Head of caudate nucleus (tissue), 42 donors: ENCODE results near the gene KLHDC9.
"Not testable (repeated sequence)": the region's sequence is repeated elsewhere in the genome, so short reads cannot be mapped to it uniquely, and the experiment has no call there.

Source experiments
- DNase-seq, 42 donors: peaks; one replicate each; pipeline versions ENCODE4 v3.0.0 to v3.0.0-alpha.2; 2020 to 2021; ENCODE audit warnings: mixed read lengths in 7 of 42
- intact Hi-C: fragments of 100-400 bp; cut with DNase I; formaldehyde crosslinking; loops from one replicate; pipeline ENCODE4 v1.15.0; 2022

KLHDC9 gene

DNA sequence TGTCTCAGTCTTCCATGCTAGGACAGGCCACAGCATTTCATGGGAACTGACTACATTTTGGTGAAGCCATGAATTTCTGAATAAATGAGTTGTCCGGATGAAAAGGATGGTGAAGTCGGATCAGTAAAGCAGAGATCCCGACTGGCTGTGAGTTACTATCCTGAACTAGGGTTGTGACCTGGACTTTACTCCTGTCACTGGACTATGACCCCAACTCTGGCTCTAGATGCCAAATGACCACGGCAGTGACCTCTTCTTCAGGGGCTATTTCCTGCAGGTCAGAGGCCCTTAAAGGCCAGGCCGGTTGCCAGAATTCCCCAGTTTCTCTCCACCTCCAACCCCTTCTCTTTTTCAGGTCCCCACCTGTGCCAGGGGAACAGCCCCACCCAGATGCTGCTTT is 7.1 kb upstream of the KLHDC9 start:
- no peak for DNase-seq
- intact Hi-C loops: no loop called here

DNA sequence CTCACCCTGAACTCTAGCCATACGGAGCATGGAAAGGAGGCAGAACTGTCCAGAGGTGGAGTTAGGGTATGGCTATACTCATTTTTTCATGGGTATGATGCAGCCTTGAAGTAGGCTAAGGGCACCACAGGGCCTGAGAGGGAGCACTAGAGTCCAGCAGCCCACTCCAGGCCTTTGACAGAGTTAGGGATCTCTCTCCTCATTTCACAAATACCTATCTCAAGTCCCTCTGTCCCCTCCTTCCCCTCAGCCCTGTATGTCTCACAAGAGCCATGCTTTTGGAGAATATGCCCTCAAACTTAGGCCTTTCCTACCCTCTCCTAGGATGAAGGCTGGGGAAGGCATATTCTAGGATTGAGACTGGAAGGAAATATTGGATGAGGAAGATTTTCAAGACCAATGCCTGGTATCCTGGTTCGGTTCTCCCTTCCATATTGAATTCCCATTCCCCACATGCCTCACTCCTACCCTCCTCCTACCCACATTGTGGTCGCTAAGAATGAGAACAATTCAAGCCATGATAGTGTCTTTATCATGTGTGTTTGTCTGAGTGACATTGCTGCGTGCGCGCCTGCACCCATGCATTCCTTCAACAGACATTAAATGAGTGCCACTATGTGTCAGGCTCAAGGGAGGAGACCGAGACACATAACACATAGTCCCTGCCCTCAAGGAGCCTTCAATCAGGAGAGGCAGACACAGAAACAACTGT is 6.2 kb upstream of the KLHDC9 start:
- no peak for DNase-seq
- intact Hi-C loops: no loop called here

GRCh38 chr1:161092621-161093028 is 5.5 kb upstream of the KLHDC9 start:
- DNase-seq: no peak
- intact Hi-C loops: no loop called here

DNA sequence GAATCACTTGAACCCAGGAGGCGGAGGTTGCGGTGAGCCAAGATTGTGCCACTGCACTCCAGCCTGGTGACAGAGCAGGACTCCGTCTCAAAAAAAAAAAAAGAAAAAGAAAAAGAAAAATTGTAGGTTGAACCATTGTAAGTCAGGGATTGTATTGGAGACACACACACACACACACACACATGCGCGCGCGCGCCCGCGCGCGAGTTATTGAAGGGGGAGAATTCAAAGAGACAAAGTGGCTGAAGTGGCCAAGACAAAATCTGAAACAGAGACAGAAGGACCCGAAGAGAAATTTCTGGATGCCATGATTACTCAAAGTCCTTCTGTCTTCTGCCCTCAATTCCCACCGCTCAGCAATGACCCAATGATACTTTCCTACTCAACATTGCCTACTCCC is 3.7 kb upstream of the KLHDC9 start:
- intact Hi-C loops: no loop called here
- no peak for DNase-seq

GRCh38 chr1:161095230-161095629 is 2.9 kb upstream of the KLHDC9 start:
- DNase-seq: no peak
- intact Hi-C loops: loop anchor here (5.0 kb wide), 1 partner anchor 98 kb away; no protein-coding TSS in a partner anchor

DNA sequence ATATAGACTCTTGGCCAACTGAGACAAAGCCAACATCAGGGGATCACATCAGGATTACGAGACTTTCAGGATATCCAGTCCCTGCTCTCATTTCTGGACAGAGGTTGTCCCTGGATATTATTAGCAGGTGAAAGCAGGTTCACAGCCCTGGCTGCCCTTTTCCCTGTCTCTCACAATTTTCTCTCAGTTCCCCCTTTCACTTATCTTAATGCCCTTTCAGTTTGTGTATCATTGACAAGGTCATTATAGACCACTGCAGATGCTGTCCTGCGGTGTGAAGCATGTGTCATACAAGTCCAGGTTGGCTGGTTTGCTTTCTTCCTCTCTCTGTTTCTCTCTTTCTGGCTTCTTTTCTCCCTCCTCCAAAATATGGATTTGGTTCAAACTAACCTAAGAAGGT is 2.1 kb upstream of the KLHDC9 start:
- intact Hi-C loops: loop anchor here (2.0 to 5.0 kb wide), 2 partner anchors 51 to 99 kb away; partner anchors contain the start of gene USF1
- DNase-seq: no peak

DNA sequence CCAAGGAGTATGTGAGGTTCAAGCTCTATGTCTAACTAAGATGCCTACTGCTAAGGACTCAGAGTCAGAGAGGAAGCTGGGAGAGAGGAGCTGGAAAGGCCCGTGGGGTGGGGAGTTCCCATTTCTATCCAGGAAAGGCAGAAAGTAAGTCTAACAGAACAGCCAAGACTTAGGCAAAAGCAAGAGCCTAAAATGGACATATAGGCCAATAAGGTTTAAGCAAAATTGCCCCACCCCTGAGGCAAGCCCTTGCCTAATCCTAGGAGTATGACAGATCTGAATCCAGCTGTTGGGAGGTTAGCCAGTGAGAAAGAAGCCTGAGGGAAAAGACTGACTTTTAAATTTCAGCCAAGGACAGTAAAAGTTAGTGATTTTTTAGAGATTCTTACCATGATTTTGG is 1.6 kb upstream of the KLHDC9 start:
- DNase-seq: no peak
- intact Hi-C loops: loop anchor here (2.0 to 5.0 kb wide), 2 partner anchors 52 to 99 kb away; partner anchors contain the start of gene USF1

- peak in 2 of 42 donors; percentile 15 to 32 for DNase-seq
Observed at GRCh38 chr1:161099090-161099802, 1.1 kb downstream of the KLHDC9 start.

DNA sequence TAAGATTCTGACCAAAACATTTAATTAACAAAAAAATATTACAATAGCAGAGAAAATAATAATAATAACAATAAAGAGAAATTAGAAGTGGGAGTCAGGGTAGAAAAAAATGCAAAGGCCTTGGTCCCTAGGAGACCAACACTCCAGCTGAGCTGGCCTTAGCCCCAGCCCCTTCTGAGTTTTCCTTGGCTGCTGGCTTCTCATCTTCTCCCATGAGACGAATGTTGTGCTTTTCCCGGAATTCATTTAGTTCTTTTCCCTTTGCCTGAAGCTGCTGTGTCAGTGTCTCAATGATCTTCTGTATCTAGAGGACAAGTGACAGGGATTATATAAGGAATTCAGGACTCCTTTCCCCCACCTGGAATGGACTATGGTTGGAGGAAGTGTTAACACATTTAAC is 2.4 kb downstream of the KLHDC9 start:
- intact Hi-C loops: no loop called here
- peak in 1 of 42 donors; percentile 5 for DNase-seq

More at GRCh38 chr1:161099090-161099802, 1.1 kb downstream of the KLHDC9 start:
- intact Hi-C loops: loop anchor here (5.0 kb wide), 1 partner anchor 102 kb away; no protein-coding TSS in a partner anchor

DNA sequence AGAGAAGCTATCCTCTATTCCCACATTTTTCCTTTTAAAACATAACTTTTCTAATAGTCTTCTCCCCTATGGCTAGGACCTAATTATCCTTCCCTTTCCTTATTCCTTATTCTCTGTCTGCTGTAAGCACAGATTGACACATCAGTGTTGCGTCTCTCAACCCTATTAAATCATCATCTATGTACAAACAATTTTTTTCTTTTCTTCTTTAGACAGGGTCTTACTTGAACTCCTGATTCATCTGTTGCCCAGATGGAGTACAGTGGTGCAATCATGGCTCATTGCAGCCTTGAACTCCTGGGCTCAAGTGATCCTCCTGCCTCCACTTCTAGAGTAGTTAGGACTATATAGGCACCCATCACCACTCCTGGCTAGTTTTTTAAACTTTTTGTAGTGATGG is 8.3 kb downstream of the KLHDC9 start:
- DNase-seq: no peak
- intact Hi-C loops: no loop called here

GRCh38 chr1:161111117-161111516 is 13.0 kb downstream of the KLHDC9 start:
- intact Hi-C loops: no loop called here
- no peak for DNase-seq

GRCh38 chr1:161111527-161111926 is 13.4 kb downstream of the KLHDC9 start:
- intact Hi-C loops: no loop called here
- DNase-seq: no peak

GRCh38 chr1:161113915-161114314 is 15.8 kb downstream of the KLHDC9 start:
- intact Hi-C loops: no loop called here
- no peak for DNase-seq

DNA sequence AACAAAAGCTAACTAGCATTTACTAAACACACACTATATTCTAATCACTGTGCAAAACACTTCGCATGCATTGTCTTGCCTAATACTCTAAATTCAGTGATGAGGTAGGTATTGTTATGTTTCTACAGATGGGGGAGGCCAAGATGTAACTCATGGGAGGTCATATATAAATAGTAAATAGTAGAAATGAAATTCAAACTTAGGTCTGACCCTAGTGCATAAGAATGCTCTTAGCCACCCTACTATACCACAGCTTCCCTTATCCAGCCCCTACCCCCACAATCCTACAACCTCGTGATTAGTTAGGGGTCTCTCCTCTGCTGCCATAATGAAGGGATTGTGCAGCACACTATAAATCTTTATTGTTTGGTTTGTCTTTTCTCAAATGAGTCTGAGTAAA is 16.4 kb downstream of the KLHDC9 start:
- intact Hi-C loops: no loop called here
- DNase-seq: no peak

- DNase-seq: no peak
- intact Hi-C loops: no loop called here
Observed at GRCh38 chr1:161115132-161115711, 17.1 kb downstream of the KLHDC9 start.

- intact Hi-C loops, DNase-seq: not testable (repeated sequence)
Observed at GRCh38 chr1:161115961-161116360, 17.8 kb downstream of the KLHDC9 start.

DNA sequence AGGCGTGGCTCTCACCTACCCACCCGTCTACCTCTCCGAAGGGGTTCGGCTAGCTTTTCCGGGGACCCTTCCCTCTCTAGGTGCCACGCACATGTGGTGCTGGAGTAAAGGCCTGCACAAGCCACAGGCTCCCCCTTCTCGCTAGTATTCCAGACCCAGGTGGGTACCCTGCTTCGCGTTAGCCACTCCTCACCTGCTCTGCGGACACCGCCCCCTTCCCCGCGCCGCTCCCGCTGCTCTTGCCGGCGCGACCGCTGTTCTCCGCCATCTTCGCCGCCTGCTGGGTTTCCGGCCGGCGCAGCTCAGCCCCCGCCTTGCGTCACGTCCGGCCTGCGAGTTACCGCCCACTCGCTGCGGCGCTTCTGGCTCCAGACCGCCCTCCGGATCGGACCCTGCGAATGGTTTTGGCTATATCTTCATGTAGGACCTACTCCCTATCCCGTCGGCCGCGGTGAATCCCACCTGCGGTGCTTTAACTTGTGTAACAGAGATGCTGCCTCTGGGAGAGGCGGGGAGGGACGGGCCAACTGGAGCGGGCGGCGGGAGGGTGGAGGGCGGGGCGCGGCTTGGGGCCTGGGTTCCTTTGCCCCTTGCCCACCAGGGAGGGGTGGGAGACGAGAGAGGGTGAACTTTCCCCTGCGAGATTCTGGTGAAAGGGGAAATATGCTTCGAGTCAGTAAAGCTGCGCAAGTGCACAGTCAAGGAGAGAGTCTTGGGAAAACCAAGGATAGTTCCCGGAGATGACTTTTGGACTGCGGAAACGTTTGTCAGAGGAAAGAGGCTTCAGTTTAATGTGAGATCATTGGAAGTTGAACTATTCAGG is 19.8 kb downstream of the KLHDC9 start, which contains the start of the genes NIT1 and PFDN2:
NIT1 (plus strand) TSS at position 347 of the 823 bp plus-strand sequence; CDS start at position 419, 72 bp downstream.
PFDN2 (minus strand) TSS at position 279 of the 823 bp plus-strand sequence; CDS start at position 268, 11 bp downstream.
- peak; percentile 69 to 94 (median 90) for DNase-seq
- intact Hi-C loops: no loop called here

- DNase-seq: no peak
- intact Hi-C loops: no loop called here
Observed at GRCh38 chr1:161119092-161119903, 21.1 kb downstream of the KLHDC9 start.
